Renal cortical epithelial cell (primary cell): ENCODE measurements around the gene ITGA7. TPM values are rescaled to one million over a fixed set of nuclear protein-coding genes. Genes with fewer than 3 reads are reported as not detected.
A peak's percentile ranks its signal among the peaks of the same experiment; 100 is the strongest.

Source experiments
- DNase-seq: peaks from one replicate; pipeline ENCODE4 v3.0.0-alpha.2; 2011; ENCODE audit warnings: low read depth
- total RNA-seq: library from RNA; depleted of rRNA; stranded (reverse); fragments of >200 nt; gene quantifications from 2 replicates; pipeline ENCODE4 v1.2.3, GENCODE V29; 2014

Gene ITGA7
- total RNA-seq, 1 donor from 2014 or later, result 1.0 TPM

- DNase-seq, result no peak
Measured at GRCh38 chr12:55718624-55719275, 11.0 kb upstream of the ITGA7 start.

GRCh38 chr12:55718015-55718414 lies 10.3 kb upstream of the ITGA7 start:
- DNase-seq, result peak; percentile 54

GRCh38 chr12:55717011-55718007 lies 9.6 kb upstream of the ITGA7 start:
- DNase-seq, result peak; percentile 91

- no peak for DNase-seq
Measured at GRCh38 chr12:55716582-55716957, 8.9 kb upstream of the ITGA7 start.

- peak; percentile 71 for DNase-seq
Measured at GRCh38 chr12:55715833-55716581, 8.3 kb upstream of the ITGA7 start, which contains the start of gene BLOC1S1. Gene BLOC1S1 (plus strand): TSS chr12:55716046. CDS start chr12:55716052, 6 bp downstream.

- no peak for DNase-seq
Measured at GRCh38 chr12:55715169-55715764, 7.6 kb upstream of the ITGA7 start.

GRCh38 chr12:55713721-55714120 lies 6.0 kb upstream of the ITGA7 start:
- DNase-seq, result peak; percentile 41

- DNase-seq, result no peak
Measured at GRCh38 chr12:55712700-55713415, 5.2 kb upstream of the ITGA7 start.

GRCh38 chr12:55711786-55712553 lies 4.3 kb upstream of the ITGA7 start:
- DNase-seq, result no peak

- no peak for DNase-seq
Measured at GRCh38 chr12:55708695-55709233, 1.1 kb upstream of the ITGA7 start.

- no peak for DNase-seq
Measured at GRCh38 chr12:55707219-55707671, 459 bp downstream of the ITGA7 start.

- no peak for DNase-seq
Measured at GRCh38 chr12:55706568-55707218, 1.0 kb downstream of the ITGA7 start.

- no peak for DNase-seq
Measured at GRCh38 chr12:55705782-55706402, 1.8 kb downstream of the ITGA7 start.

GRCh38 chr12:55704824-55705718 lies 2.6 kb downstream of the ITGA7 start:
- DNase-seq, result no peak

GRCh38 chr12:55703901-55704761 lies 3.6 kb downstream of the ITGA7 start:
- DNase-seq, result no peak

- no peak for DNase-seq
Measured at GRCh38 chr12:55703288-55703687, 4.4 kb downstream of the ITGA7 start.

- DNase-seq, result no peak
Measured at GRCh38 chr12:55702861-55703260, 4.8 kb downstream of the ITGA7 start.
